ENCODE measurements around the gene SUPT20HL1.

DNA sequence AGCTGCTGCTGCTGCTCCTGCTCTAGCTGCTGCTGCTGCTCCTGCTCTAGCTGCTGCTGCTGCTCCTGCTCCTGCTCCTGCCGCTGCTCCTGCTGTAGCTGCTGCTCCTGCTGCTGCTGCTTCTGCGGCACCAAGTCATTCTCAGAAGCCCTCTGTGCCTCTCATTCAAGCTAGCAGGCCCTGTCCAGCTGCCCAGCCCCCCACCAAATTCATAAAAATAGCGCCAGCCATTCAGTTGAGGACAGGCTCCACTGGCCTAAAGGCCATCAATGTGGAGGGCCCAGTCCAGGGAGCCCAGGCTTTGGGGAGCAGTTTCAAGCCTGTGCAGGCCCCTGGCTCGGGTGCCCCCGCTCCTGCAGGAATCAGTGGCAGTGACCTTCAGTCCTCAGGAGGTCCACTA is 3.9 kb downstream of the SUPT20HL1 start:
- TF ChIP-seq, protein P1, sequence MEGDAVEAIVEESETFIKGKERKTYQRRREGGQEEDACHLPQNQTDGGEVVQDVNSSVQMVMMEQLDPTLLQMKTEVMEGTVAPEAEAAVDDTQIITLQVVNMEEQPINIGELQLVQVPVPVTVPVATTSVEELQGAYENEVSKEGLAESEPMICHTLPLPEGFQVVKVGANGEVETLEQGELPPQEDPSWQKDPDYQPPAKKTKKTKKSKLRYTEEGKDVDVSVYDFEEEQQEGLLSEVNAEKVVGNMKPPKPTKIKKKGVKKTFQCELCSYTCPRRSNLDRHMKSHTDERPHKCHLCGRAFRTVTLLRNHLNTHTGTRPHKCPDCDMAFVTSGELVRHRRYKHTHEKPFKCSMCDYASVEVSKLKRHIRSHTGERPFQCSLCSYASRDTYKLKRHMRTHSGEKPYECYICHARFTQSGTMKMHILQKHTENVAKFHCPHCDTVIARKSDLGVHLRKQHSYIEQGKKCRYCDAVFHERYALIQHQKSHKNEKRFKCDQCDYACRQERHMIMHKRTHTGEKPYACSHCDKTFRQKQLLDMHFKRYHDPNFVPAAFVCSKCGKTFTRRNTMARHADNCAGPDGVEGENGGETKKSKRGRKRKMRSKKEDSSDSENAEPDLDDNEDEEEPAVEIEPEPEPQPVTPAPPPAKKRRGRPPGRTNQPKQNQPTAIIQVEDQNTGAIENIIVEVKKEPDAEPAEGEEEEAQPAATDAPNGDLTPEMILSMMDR (IDR thresholded peaks at IDR 0.05) = no peak
- TF ChIP-seq EP300 (IDR thresholded peaks at IDR 0.05) (no peak), POLR2AphosphoS5 (IDR thresholded peaks at IDR 0.05) (no peak), POLR2A (IDR thresholded peaks at IDR 0.05) (no peak)

All from upper lobe of left lung (tissue), 4 donors.